Hematopoietic multipotent progenitor cell treated with erythropoietin and hydrocortisone succinate and interleukin-3 and kit ligand, for 6 days (in vitro differentiated cells): ENCODE measurements around the gene SMPD2.

Experiments
- DNase-seq: peaks from one replicate; pipeline ENCODE4 v3.0.0-alpha.2; 2015

The SMPD2 gene

DNA sequence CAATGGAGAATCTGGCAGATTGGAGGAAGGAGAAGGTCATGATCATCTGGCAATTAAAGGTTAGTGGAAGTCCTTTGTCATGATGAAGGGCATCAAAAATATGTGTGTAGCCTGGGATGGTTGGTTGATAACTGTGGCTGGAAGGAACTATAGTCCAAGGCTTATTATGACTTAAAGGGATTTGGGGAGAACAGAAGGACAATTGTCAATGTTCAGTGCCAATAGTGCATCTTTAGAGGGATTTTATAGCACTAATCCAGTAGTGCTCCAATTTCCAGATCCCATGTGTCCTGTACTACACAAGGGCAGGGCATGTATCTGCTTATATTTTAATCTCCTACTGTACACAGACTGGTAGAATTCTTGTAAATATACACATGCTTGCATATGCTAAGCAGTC is 47.5 kb downstream of the SMPD2 start:
- no peak for DNase-seq

DNA sequence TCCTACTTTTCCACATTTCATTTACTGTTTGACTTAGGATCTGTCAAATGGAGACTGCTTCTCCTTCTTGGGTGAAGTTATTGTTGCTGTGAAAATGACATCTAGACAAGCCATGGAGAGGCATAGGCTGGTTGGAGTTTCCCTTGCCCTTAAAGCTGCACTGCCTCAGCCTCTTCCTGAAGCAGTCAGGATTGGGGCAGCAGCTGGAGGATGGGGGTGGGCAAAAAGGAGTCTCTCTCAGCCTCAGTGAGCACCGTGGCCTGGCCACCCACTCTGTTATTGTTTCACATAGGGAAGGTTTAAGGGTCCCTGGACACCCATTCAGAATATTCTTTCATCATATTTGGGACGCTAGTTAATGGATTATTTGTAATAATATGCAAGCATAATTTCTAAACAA is 50.2 kb downstream of the SMPD2 start:
- DNase-seq, result no peak

DNA sequence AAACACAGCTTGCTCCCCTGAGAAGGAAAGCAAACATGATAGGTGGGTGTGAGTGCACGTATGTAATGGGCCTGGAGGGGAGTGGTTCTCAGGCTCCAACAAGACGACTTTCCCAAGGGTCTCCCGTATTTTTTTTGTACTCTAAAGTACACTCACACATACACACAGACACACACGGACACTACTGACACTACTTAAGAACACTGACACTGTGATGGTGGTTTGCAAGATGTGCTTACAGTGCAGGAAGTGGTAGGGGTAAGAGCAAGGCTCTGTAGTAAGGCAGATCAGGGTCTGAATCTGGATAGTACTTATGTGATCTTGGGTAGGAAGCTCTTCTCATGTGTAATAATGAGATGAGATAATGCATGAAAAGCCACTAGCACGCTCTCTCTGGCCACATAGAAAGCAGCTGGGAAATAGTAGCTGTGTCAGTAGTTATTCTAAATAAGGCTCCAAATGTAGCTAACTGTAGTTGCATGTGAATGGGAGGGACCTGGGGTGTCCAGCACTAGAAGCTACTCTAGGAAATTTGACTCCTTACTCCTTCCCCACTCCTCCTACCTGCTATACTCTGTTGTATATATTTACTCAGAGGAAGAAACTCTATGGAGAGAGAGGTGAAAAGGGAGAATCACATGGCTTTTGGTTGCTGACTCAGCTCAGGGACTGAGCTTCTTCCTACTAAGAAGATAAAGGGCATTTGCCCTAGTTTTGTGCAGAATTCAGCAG is 50.8 kb downstream of the SMPD2 start:
- peak; percentile 65 for DNase-seq
